Activated CD4-positive, CD25-positive, alpha-beta regulatory T cell treated with anti-CD3 and anti-CD28 coated beads, Interleukin-2, amount 50 U/mL, for 16 hours (primary cell): ENCODE results near the gene FBRSL1.

ENCODE experiments used
- DNase-seq: peaks from one replicate; pipeline ENCODE4 v3.0.0-alpha.2; 2020; ENCODE audit warnings: low read depth, low spot score

Gene FBRSL1

DNA sequence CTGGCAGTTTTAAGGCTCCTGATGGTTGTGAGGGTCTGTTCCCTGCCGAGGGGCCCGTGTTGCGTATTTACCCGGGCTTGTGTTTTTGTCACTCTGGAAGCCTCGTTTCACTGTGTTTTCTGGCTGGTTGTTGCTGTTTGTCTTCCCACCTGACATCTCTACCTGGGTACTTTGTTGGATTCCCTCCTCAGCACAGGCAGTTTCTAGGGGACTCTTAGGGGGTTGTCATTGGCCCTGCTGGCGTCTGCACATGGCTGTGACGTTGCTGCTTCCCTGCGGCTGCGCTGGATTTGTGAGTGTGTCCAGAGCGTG lies 6.4 kb downstream of the FBRSL1 start:
- DNase-seq: no peak

DNA sequence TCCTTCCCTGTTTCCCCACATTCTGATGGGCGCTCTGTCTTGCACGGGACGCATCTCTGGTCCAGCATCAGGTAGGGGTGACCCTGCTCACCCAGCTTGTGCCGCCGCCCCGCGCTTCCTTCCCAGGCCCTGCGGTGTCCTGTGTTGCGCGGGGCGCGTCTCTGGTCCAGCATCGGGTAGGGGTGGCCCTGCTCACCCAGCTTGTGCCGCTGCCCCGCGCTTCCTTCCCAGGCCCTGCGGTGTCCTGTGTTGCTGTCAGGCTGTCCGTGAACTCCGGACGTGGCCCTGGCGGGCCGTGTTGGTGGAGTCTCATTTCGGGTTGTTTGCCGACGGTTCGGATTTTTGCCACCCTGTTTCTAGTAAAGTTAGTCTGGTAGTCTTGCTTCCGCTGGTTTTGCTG lies 6.8 kb downstream of the FBRSL1 start:
- no peak for DNase-seq

DNA sequence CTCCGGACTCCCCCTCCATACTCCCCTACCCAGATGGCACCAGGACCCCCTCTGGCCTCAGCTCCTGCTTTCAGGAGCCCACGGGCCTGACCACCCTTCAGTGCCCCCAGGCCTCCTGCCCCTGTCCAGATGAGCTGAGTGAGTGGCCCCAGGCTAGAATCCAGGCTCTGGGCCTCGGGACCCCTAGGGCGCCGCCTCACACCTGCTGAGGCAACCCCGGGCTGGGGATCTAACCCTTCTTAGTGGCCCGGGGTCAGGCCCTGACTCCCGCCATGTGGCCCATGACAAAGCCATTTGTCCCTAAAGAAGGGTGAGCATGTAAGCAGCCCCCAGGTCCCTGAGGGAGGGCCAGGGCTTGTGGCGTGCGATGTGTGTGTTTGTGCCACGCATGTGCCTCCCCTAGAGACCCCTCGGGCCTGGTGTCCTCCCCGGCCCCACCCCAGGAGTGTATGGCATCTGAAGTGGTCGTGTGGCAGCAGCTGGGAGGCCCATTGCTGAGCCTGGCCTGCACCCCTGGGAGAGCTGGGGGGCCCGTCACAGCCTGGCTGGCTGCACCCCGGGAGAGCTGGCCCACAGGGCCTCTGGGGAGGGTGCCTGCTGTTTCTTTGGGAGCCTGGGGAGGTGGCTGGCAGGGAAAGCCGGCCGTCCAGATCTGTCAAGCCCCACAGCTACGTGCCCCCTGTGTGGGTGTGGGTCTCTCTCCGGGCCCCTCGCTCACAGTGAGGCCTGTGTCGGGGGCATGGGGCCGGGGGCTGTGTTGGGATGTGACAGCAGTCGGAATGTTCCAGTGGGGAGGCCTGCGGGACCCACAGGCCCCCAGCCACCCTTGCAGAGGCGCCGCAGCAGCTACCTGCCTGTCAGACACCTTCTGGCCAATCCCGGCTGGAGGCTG lies 7.8 kb downstream of the FBRSL1 start:
- DNase-seq: no peak

DNA sequence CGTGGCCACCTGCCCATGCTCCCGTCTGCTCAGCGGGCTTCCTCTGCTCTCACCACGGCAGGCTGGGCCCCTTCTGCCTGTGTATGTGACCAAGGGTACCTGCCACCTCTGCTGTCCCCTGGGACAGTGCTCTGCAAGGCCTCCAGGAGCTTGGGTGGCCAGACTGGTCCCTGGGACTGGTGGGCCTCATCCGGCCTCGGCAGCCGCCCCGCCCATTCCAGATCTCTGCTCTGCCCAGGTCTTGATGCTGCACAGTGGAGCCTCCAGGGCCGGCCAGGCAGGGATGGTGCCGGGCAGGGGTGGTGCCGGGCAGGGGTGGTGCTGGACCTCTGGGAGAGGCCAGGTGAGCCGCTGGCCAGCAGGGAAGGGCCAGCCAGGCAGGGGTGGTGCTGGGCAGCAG lies 9.0 kb downstream of the FBRSL1 start:
- no peak for DNase-seq

DNA sequence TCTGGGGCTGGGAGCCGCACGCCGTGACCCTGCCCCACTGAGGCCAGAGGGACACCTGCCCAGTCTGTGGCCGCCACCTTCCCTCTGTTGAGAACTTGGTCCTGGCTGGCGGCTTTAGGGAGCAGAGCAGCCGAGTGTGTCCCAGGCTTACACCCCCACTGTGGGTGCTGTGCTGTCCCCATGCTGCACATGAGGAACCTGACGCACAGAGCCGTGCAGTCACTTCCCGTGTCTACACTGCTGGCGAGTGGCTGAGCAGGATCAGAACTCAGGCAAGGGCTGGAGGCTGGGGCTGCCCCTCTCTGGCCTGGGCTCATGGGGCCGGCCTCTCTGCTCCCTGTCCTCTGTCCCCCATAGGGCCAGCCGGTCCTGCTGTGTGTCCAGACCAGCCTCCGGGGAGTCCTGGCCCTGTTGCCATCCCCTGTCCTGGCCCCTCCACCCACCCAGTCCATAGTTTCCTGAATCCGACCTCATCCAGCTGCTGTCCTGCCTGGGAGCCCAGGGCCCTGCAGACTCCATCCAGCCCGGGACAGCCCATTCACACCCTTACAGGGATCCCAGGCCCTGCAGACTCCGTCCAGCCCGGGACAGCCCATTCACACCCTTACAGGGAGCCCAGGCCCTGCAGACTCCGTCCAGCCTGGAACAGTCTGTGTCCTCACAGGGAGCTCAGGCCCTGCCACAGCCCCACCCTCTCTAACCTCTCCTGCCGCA lies 10.3 kb downstream of the FBRSL1 start:
- DNase-seq: no peak

DNA sequence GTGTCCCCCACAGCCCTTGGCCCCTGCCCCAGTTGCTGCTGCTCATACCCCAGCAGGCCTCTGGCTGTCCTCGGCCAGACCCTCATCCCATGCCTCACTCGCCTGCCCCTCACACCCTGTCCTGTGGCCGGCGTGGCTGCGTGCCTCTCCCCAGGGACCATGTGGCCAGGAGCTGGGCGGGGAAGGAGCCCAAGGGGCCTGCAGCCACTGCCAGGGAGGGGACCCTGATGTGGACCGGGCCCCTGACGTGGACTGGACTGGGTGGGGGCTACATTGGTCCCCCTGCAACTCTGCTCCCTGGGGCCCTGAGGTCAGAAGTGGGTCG lies 10.9 kb downstream of the FBRSL1 start:
- no peak for DNase-seq

DNA sequence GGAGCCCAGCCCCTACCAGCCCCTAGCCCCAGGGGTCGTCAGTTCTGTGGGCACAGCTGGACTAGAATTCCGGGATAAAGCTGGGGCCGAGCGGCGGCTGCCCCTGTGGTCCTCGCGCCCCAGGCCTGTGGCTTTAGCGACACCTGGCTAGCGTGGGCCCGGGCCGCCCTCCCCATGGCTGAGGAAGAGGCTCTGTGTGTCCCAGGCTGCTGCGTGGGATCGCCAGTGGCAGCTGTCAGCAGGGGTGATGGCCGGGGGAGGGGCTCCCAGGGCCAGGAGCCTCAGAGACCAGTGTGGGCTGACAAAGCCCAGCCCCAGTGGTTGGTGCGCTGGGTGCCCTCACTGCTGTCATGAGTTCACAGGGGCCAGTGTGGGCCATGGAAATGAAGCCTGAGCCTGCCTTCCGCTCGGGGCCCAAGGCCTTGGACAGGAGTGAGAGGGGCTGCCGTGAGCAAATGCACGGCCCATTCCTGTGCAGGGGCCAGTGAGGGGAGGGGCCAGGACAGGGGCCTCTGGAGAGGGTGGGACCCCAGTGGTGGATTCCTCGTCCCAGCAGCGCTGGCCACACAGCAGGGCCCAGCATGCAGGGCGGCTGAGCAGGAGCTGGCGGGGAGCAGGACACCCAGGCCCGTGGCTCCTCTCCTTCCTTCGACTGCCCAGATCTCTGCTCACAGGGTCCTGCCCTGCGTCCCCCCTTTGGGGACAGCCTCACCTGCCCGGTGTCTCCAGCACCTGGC lies 11.4 kb downstream of the FBRSL1 start:
- no peak for DNase-seq

DNA sequence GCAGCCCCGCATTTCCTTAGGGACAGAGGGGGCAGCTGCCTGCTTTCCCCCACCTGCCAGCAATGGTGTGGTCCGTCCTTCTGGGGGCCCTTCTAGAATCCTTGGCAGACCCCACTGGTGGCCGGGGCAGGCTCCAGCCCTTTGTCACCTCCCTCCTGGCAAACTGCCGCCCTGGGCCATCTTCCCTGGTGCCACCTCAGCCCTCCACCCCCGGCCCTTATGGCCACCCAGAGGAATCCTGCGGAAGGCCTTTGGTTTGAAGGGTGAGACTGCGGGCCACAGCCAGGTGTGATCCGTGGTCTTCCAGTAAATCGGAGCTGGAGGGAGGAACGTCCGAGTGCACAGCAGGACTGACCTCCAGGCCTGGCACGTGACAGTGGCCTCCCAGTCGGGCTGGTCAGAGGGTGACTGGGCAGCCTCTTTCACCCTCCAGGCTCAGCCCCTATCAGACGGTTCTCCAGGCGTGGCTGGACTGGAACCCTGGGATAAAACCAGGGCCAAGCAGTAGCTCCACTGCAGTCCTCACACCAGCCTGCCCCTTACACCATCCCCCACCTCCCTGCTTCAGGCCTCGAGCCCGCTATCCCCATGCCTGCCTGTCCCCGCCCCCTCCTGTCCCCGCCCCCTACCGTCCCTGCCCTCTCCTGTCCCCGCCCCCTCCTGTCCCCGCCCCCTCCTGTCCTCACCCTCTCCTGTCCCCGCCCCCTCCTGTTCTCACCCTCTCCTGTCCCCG lies 12.4 kb downstream of the FBRSL1 start:
- no peak for DNase-seq

DNA sequence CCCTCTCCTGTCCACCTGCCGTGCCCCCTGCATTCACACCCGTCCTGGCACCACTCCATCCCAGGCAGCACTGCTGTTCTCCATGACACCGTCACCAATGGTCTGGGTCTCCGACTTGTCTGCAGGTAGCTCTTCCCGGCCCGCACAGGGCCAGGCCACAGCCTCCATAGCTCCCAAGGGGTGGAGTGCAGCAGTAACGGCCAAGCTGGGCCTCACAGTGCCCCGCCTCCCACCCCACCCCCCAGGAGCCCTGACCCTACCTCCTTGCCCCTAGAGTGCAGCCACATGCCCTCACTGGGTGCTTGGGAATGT lies 12.9 kb downstream of the FBRSL1 start:
- DNase-seq: no peak

DNA sequence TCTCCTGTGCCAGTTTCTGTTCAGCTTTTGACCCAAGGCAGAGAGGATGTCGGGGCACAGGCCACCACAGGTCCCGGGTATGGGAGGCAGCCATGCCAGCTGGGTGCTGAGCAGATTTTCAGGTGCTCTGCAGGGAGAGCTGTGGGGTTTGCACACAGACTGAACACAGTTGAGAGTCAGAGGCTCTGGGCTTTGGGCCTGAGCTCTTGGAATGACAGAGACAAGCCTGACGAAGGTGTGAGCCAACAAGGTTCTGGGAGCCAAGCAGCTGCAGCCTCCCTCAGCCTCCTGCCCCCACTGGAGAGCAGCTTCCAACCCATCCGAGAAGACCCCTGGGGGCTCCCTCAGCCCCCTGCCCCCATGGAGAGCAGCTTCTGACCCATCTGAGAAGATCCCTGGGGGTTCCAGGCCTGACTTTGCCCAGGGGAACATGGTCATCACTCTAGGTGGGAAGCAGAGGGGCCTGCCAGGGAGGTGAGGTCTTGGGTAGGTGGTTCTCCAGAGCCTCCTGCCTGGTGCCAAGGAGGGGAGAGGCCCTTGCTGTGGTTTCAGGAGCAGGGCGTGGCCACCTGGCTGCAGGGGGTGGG lies 13.8 kb downstream of the FBRSL1 start:
- no peak for DNase-seq

DNA sequence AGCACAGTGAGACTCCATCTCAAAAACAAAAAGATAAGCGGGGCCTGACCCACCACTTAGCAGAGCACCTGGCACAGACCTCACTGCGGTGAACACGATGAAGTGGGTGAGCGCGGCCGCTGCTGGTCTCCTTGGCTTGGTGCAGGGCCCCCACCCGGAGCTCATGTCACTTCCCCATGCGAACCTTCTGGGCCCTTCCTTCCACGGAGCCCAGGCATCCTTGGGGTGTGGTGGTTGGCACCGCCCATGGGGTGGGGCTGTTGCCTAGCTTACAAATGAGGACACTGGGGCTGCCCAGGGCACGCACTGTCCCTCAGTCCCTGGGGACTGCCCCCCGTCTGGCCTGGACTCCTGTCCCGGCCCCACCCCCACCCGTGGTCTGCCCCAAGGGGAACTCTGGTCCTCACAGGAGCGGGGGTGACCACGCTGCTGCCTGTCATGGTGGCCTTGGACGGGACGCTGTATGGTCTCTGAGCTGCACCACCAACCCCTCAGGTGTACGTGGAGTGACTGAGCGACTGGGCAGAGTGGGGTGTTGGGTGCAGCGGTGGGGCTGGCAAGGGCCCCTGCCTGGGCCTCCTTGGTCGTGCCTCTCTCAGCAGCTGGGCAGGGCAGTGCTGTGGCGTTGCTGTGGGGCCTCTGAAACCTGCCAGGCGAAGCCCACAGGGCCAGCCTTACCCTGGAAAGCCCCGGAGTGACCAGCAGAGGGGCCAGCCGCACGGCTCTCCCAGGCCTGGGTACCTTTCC lies 15.3 kb downstream of the FBRSL1 start:
- no peak for DNase-seq

DNA sequence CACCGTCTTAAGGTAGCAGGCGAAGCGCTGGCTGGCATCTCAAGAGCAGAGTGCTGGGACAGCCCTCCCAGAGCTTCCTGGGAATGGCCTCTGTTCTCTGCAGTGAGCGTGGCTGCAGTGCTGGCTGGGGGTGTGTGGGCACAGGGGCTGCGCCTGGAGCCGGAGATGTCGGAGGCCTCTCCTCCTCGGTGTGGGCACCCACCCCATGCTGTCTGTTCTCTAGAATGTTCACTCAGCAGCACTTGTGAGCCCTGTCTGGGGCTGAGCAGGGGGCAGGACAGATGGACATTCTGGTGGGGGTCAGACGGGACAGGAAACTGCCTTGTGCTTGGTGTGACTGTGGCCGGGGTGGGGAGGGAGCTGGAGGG lies 15.9 kb downstream of the FBRSL1 start:
- DNase-seq: no peak

DNA sequence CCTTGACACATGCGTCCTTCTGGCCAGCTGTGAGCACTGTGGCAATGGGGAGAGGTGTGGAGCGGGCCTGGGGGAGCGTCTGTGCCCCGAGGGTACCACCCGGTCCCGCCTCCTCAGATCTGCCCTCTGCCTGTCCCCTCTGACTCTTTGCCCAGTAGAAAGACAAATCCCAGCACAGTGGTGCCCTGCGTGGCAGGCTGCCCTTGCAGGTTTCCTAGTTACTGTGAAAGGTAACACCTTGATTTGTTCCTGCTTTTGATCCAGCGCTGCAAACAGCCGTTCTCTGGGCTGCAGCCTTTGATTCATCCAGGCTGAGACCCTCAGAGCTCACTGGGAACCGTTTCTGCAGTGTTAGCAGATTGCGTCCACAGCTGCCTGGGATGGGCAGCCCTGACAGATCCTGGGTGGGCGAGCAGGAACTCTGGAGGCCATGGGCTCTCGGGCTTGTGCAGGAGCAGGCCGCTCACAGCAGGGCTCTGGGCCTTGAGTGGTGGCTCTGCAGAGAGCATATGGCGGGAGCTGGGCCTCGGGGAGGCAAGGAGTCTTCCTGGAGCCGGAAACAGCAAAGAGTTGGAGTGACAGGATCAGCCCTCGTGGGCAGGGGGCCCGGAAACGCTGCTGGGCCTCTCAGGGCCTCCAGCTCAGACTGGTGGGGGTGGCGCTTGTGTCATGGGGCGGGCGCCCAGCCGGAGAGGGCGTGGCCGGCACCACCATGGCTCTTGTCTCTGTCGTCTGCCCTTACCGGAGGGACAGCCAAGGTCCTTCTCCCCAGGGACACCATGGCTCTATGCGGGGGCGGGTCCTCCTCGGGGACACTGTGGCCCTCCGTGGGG lies 16.6 kb downstream of the FBRSL1 start:
- no peak for DNase-seq

DNA sequence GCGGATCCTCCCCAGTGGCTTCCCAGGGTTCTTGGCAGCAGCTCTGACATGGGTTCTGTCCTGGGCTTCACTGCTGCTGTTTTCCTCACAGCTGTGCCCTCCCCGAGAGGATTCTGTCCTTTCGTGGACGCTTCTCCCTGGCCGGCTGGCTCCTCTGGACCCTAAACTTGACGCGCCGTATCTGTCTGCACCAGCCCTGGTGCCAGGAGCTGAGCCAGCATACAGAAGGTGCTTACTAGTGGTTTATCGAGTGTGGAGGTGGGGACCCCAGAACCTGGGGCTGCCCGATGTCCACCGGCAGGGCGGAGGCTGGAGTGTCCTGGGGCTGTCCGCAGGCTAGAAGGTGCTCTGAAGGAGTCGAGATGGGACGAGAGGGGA lies 17.2 kb downstream of the FBRSL1 start:
- no peak for DNase-seq

DNA sequence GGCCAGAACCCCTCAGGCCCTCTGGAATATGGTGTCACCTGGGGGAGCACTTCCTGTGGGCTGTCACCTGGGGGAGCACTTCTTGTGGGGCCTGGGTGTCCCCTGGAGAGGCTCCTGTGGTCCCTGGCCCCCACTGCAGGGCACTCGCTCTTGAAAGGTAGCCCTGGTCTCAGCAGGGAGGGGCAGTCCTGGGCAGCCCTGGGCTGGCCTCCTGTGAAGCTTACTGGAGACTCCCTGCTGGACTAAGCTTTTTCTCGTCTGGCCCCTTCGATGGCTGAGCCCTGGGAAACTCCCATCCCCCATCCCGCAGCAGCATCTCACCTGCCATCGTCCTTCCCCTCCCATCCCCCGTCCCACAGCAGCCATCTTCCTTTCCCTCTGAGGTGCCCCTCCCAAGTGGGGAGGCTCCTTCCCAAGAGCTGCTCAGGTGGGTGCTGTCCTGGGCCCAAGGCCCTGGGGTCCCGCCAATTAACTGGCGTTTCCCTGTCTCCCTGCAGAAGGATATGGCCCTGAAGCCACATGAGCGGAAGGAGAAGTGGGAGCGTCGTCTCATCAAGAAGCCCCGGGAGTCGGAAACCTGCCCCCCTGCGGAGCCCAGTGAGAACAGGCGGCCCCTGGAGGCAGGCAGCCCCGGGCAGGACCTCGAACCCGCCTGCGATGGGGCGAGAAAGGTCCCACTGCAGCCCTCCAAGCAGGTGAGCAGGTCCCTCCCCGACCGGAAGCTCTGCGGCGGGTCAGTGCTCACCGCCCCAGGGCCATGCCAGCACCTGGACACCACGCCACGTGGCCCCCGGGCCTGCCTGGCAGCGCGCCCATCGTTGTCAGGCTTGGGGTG lies 17.9 kb downstream of the FBRSL1 start:
- no peak for DNase-seq

DNA sequence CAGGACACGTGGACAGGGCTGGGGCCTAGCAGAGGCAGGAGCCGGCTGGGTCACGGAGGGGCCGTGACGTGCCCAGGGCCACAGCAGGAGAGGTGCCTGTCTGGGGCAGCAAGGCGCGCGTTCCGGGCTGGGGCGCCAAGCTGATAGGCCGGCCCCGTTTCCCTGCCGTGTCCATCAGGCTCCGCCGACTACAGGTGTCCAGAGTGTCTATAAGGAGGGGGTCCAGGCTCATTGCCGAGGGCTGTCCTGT lies 18.5 kb downstream of the FBRSL1 start:
- DNase-seq: no peak

DNA sequence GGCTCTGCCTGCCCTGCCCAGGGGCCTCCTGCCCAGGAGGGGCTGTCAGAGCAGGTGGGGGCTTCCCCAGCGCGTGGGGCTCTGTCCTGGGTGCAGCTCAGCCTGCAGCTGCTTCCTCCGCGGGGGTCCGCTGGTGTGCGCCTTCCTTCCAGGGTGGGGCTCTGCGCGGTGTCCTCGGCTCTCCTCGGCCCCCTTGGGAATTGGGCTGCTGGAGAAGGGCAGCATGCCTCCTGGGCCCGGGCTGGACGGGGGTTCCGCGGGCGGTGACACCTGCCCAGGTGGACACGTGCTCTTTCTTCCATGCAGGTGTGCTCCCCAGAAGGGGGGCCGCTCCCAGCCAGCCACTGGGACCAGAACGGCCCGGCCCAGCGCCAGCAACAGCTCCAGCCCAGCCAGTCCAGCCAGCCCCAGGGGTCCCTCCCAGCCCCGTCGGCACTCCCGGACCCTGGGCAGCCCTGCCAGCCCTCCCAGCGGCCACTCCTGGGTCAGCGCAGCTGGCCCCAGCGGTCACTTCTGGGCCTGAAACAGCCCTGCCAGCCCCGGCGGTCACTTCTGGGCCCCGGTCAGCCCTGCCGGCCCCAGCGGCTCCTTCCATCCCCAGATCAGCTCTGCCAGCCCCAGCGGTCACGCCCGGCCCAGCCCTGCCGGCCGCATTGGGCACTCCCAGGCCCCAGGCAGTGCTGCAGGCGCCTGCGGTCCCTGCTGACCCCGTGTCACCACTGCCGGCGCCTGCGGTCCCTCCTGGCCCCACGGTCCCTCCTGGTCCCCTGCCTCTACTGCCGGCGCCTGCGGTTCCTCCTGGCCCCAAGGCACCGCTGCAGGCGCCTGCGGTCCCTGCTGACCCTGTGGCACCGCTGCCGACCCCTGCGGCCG lies 19.1 kb downstream of the FBRSL1 start:
- no peak for DNase-seq

DNA sequence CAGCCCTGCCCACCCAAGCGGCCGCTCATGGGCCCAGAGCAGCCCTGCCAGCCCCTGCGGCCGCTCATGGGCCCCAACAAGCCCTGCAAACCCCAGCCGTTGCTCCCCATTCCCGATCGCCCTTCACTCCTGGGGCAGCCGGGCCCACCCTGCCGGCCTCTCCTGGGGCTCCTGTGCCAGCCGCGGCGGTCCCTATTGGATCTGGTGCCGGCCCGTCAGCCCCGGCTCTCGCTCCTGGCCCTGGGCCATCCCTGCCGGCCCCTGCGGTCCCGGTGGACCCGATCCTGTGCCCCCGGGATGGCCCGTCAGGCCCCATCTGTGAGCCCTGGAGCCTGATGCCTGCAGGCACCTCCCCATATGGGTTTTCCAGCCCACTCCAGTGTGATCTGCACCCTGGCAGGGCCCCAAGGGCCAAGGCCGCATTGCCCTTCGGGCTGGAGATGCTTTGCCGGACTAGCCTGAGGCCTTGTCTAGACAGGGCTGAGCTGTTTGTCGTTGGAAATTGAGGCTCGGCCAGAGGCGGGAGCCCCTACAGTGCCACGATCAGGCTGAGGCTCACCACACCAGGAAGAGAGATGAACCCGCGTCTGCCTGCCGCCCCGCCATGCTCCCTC lies 20.3 kb downstream of the FBRSL1 start:
- DNase-seq: no peak
